H1 (cell line): ENCODE data around the gene SCG2. TPM values are rescaled to one million over a fixed set of nuclear protein-coding genes. Genes with fewer than 3 reads are reported as not detected.

Experiments used
- CBX8 ChIP-seq: fragments of 300-800, 300-1000 bp; sonication (generic); IDR thresholded peaks from 2 replicates; pipeline ENCODE4 v1.7.1; 2016; ENCODE audit warnings: low read depth, low read length, borderline replicate concordance
- EZH2 ChIP-seq: fragments of 200-600 bp; sonication (generic); IDR thresholded peaks from 2 replicates; pipeline ENCODE4 v1.7.1; 2012; ENCODE audit warnings: low read depth, mild to moderate bottlenecking, moderate library complexity, low read length, inconsistent platforms; ENCODE audit not compliant: severe bottlenecking
- JUND ChIP-seq: IDR thresholded peaks from 2 replicates; pipeline ENCODE4 v1.6.1; 2011; ENCODE audit warnings: mild to moderate bottlenecking, improper control_type of control experiment, low read length
- MAFK ChIP-seq: IDR thresholded peaks from 2 replicates; pipeline ENCODE4 v1.6.1; 2012; ENCODE audit warnings: low read depth, mild to moderate bottlenecking, improper control_type of control experiment, low read length
- POU5F1 ChIP-seq: IDR thresholded peaks from 2 replicates; pipeline ENCODE4 v1.6.1; 2011; ENCODE audit warnings: low read depth, mild to moderate bottlenecking, low read length, moderate library complexity
- RFX5 ChIP-seq: IDR thresholded peaks from 2 replicates; pipeline ENCODE4 v1.6.1; 2011; ENCODE audit warnings: low read depth, low read length, improper control_type of control experiment, borderline replicate concordance
- SAP30 ChIP-seq: fragments of 300-600 bp; sonication (generic); IDR thresholded peaks from 2 replicates; pipeline ENCODE4 v1.7.1; 2012; ENCODE audit warnings: low read length, moderate library complexity, mild to moderate bottlenecking, inconsistent platforms; ENCODE audit not compliant: insufficient read depth, insufficient replicate concordance
- SP1 ChIP-seq: IDR thresholded peaks from 2 replicates; pipeline ENCODE4 v1.6.1; 2011; ENCODE audit warnings: low read depth, low read length
- SP4 ChIP-seq: IDR thresholded peaks from 2 replicates; pipeline ENCODE4 v1.6.1; 2012; ENCODE audit warnings: low read length, inconsistent platforms
- TBP ChIP-seq: IDR thresholded peaks from 2 replicates; pipeline ENCODE4 v1.6.1; 2011; ENCODE audit warnings: low read depth, low read length, improper control_type of control experiment
- ZNF274 ChIP-seq: IDR thresholded peaks from 2 replicates; pipeline ENCODE4 v1.7.0; 2012; ENCODE audit warnings: low read length, borderline replicate concordance; ENCODE audit errors: extremely low read depth
- polyA plus RNA-seq, 7 experiments: library from polyadenylated mRNA; depleted of rRNA in 3 of 7; stranded (reverse) in 5 of 7; unstranded in 2 of 7; fragments of >200 nt in 5 of 7; fragments of 200-250 nt in 2 of 7; gene quantifications; 1 replicate in 5 of 7; 2 replicates in 1 of 7; 4 replicates in 1 of 7; pipeline versions ENCODE4 v1.2.1 to v1.2.3, GENCODE V29; 2011 to 2013; ENCODE audit warnings: missing spikeins in 2 of 7, mixed read lengths in 2 of 7
- total RNA-seq: library from RNA; stranded (reverse); fragmentation: NEBNext Ultra II Directional; extraction: Animal tissue kit (Norgen Biotek cat#: 25700); gene quantifications from 2 replicates; pipeline ENCODE4 v1.2.1, GENCODE V29; 2021
- TF ChIP-seq, protein P1 (sequence below): fragments of 300-600 bp; sonication (generic); IDR thresholded peaks from 2 replicates; pipeline ENCODE4 v1.7.1; 2012; ENCODE audit warnings: low read length, moderate library complexity, mild to moderate bottlenecking, inconsistent platforms; ENCODE audit not compliant: insufficient replicate concordance
- TF ChIP-seq, protein P2 (sequence below): IDR thresholded peaks from 2 replicates; pipeline ENCODE4 v1.6.1; 2012; ENCODE audit warnings: inconsistent platforms

Gene SCG2
- total and polyA plus RNA-seq, 2 of the 8 experiments (the other 6 are each of a cell fraction or from before 2014, with no cell fraction given): 0.54 to 1.0 TPM

DNA sequence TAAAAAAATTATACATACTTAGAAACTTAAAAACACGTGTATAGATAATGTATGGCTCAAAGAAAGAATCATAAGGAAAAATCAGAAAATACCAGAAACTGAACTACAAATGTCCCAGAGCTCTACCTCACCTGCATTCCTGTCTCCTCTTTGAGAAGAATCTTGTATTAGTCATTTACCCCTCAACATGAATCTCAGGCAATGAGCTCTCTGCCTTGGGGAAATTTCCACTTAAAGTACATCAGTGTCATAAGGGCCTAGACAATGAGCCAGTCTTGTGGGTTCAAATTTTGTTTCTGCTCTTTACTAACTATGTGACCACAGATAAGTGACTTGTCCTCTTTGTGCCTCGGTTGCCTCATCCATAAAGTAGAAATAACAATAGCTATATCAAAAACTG lies 40.1 kb downstream of the SCG2 start (continued):
- TF ChIP-seq, protein P1, sequence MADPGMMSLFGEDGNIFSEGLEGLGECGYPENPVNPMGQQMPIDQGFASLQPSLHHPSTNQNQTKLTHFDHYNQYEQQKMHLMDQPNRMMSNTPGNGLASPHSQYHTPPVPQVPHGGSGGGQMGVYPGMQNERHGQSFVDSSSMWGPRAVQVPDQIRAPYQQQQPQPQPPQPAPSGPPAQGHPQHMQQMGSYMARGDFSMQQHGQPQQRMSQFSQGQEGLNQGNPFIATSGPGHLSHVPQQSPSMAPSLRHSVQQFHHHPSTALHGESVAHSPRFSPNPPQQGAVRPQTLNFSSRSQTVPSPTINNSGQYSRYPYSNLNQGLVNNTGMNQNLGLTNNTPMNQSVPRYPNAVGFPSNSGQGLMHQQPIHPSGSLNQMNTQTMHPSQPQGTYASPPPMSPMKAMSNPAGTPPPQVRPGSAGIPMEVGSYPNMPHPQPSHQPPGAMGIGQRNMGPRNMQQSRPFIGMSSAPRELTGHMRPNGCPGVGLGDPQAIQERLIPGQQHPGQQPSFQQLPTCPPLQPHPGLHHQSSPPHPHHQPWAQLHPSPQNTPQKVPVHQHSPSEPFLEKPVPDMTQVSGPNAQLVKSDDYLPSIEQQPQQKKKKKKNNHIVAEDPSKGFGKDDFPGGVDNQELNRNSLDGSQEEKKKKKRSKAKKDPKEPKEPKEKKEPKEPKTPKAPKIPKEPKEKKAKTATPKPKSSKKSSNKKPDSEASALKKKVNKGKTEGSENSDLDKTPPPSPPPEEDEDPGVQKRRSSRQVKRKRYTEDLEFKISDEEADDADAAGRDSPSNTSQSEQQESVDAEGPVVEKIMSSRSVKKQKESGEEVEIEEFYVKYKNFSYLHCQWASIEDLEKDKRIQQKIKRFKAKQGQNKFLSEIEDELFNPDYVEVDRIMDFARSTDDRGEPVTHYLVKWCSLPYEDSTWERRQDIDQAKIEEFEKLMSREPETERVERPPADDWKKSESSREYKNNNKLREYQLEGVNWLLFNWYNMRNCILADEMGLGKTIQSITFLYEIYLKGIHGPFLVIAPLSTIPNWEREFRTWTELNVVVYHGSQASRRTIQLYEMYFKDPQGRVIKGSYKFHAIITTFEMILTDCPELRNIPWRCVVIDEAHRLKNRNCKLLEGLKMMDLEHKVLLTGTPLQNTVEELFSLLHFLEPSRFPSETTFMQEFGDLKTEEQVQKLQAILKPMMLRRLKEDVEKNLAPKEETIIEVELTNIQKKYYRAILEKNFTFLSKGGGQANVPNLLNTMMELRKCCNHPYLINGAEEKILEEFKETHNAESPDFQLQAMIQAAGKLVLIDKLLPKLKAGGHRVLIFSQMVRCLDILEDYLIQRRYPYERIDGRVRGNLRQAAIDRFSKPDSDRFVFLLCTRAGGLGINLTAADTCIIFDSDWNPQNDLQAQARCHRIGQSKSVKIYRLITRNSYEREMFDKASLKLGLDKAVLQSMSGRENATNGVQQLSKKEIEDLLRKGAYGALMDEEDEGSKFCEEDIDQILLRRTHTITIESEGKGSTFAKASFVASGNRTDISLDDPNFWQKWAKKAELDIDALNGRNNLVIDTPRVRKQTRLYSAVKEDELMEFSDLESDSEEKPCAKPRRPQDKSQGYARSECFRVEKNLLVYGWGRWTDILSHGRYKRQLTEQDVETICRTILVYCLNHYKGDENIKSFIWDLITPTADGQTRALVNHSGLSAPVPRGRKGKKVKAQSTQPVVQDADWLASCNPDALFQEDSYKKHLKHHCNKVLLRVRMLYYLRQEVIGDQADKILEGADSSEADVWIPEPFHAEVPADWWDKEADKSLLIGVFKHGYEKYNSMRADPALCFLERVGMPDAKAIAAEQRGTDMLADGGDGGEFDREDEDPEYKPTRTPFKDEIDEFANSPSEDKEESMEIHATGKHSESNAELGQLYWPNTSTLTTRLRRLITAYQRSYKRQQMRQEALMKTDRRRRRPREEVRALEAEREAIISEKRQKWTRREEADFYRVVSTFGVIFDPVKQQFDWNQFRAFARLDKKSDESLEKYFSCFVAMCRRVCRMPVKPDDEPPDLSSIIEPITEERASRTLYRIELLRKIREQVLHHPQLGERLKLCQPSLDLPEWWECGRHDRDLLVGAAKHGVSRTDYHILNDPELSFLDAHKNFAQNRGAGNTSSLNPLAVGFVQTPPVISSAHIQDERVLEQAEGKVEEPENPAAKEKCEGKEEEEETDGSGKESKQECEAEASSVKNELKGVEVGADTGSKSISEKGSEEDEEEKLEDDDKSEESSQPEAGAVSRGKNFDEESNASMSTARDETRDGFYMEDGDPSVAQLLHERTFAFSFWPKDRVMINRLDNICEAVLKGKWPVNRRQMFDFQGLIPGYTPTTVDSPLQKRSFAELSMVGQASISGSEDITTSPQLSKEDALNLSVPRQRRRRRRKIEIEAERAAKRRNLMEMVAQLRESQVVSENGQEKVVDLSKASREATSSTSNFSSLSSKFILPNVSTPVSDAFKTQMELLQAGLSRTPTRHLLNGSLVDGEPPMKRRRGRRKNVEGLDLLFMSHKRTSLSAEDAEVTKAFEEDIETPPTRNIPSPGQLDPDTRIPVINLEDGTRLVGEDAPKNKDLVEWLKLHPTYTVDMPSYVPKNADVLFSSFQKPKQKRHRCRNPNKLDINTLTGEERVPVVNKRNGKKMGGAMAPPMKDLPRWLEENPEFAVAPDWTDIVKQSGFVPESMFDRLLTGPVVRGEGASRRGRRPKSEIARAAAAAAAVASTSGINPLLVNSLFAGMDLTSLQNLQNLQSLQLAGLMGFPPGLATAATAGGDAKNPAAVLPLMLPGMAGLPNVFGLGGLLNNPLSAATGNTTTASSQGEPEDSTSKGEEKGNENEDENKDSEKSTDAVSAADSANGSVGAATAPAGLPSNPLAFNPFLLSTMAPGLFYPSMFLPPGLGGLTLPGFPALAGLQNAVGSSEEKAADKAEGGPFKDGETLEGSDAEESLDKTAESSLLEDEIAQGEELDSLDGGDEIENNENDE: no peak
- no peak for TF ChIP-seq POU5F1
- no peak for TF ChIP-seq TBP
- TF ChIP-seq EZH2: no peak
- no peak for TF ChIP-seq CBX8
- no peak for TF ChIP-seq SP4
- TF ChIP-seq MAFK: no peak
- TF ChIP-seq SAP30: no peak
- no peak for TF ChIP-seq ZNF274
- no peak for TF ChIP-seq RFX5
- no peak for TF ChIP-seq JUND
- TF ChIP-seq SP1: no peak
- TF ChIP-seq, protein P2, sequence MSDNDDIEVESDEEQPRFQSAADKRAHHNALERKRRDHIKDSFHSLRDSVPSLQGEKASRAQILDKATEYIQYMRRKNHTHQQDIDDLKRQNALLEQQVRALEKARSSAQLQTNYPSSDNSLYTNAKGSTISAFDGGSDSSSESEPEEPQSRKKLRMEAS: no peak
